Stimulated activated CD4-positive, alpha-beta T cell treated with anti-CD3 and anti-CD28 coated beads, Interleukin-15, amount 100 ng/mL, for 24 hours (primary cell): ENCODE data around the gene KCNN1.

Experiments
- DNase-seq: peaks from one replicate; pipeline ENCODE4 v3.0.0-alpha.2; 2020

The KCNN1 gene

GRCh38 chr19:17947815-17948513, 18.9 kb upstream of the KCNN1 start:
- DNase-seq, result peak; percentile 95

DNA sequence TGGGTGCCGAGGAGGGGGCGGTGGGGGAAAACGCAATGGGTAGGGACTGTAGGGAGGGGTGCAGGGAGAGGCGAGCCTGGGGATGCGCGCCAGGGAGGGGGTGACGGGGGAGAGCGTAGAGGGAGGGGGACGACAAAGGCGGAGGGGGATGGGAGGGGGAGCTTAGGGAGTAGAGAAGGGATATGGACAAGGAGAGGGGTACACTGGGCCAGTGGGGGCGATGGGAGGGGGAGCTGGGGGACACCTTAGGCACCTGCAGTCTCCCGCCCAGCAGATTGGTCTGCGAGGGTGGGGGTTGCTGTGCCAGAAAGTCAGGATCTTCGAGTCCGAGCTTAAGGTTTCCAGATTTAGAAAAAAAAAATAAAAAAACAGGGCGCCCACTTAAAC, 18.4 kb upstream of the KCNN1 start:
- no peak for DNase-seq

DNA sequence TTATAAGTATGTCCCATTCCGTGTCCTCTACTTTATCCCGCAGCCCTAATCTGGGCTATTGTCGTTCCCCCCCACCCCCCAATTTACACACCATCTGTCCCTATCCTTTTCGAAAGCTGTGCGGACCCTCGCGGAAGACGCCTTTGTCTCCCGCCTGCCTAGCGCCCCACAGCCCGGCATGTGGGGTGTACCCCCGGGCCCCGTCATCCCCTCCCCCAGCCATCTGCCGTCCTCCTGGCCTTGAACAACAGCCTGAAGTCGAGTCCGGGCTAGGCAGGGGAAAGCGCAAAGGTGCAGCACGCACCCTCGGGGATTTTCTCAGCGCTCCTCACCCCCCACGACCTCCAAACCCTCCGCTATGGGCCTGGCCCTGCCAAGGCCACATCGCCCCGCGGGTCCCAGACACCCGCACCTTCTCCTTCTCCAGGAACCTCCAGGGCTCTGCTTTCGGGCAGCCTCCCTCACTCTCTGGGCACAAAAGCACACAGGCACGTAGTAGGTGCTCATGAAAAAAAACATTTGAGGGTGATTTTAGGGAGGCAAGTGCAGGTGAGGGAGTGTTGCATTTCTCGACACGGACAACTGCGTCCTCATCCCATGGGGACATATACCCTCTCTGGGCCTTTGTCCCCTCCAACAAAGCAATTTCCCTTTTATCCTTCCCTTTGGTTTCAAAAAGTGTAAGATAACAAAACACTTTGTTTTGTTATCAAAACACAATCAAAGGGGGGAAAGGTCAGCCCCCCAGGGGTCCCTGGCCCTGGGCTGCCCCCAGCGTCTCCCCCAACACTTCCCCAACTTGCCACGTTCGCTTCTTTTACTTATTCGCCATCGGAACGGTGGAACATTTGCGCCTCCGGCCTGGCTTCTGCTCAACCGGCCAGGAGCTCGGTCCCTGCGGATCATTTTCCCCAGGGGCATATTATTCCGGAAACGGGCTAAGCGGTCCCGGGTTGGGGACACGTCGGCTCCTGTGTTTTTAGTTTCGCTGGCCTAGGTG, 17.7 kb upstream of the KCNN1 start:
- DNase-seq, result no peak

GRCh38 chr19:17949956-17950309, 17.0 kb upstream of the KCNN1 start:
- DNase-seq, result no peak

DNA sequence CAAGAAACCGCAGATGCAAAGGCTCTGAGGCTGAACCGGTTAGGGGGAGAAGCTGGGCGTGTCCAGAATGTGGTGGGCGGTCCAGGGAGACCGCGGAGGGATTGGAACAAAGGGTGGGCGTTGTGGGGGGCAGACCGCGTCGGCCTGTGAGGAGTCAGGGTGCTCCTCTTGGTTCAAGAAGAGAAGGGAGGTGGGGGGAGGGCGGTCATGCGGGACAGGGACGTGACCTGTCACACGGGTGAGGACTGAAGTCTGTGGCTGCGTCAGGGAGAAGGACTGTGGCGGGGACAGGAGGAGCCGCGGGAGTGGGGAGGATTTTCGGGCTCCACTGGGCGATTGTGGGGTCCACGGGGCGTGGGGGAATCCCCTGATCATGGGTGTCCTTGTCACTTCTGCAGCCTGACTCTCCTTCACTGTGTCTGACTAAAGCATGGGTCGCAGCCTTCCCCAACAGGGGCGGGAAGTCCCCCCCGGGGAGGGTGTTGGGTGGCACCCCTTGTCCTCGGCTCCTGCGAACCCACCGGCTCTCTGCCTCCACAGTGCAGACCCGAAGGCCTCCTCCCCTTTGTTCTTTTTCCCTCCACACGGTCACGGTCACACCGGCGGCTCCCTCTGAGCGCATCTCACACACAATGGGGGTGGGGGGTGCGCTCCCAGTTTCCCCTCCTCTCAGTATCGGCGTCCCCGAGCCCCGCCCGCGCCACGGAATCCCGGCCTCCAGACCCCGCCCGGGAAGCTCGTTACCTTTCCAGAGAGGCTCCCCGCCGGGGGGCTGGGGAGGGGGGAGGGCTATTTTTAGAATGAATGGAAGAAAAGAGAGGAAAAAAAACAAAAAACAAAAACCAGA, 16.4 kb upstream of the KCNN1 start:
- DNase-seq, result peak; percentile 45

DNA sequence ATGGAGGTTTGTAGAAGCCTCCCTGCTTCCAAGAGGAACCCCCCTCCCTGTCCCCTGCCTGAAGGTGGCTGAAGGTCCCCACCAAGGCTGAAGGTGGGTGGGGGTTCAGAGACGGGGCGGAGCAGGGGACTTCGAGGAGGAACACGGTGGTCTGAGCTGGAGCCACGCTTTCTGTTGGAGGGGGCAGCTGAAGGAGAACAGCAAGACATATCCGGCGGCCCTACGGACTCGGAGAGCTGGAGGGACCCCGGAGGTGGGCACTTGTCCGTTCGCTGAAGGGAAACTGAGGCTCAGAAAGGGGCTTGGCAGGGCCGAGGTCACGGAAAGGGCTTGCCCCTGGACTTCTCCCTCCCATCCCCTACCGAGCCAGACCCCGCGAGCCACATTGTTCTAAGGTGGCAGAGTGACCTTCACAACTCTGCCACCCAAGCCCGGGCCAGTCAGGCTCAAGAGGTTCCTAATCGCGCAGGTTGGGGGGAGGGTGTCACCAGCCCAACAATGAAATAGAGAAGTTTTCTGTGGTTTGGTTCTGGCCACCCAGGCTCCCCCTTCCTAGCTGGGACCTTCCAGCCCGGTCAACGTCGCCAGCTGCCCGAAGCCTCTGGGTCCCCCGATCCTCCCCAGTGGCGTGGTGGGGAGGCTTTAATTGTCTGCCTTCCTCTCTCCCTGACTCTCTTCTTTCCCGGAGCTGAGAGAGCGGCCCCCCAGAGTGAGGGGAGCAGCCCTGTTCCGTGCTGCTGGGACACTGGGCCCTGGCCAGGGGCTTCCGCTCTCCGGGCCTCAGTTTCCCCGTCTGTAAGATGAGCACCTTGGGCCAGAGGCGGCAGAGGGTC, 15.5 kb upstream of the KCNN1 start:
- DNase-seq, result no peak

DNA sequence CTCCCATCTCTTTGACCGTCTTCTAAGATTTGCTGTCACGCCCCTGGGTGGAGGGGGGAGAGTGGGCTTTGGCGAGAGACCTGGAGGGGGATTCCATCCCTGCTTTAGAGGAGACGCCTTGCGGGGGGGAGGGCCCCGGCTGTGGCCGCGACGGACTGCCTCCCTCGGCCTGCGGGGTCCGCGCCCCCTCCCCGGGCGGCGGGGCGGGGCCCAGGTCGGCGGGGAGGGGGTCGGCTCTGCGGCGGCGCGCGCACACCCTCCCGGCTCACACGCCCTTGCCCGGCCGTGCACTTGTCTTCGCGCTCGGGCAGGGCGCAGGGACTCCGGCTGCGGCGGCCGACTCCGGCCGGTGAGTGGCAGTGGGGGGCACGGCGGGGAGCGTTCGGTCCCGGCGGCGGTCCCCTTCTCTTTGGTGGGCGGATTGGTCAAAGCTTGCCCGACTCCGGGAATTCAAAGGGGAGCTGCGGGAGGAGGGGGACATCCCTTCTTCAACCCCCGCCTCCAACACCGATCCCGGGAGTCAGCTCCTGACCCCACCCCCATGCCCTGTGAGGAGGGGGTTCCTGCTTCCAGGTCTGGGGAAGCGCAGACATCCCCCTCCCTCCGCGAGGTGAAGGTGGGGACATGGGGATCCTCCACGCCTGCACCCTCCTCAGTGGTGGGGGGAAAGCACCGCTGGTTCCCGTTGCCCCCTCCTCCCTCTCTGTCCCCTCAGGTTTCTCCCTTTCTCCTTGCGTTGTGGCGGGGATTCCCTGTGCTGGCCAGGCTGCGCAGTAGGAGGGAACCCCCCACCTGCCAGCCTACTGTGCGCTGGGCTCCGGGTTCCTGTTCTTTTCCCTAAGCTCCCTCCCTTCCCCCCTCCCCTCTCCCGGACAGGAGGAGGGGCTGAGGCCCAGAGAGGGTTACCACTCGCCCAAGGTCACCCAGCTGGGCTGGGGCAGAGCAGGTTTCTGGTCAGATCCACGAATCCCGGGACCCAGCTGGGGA, 14.6 kb upstream of the KCNN1 start:
- DNase-seq, result no peak

DNA sequence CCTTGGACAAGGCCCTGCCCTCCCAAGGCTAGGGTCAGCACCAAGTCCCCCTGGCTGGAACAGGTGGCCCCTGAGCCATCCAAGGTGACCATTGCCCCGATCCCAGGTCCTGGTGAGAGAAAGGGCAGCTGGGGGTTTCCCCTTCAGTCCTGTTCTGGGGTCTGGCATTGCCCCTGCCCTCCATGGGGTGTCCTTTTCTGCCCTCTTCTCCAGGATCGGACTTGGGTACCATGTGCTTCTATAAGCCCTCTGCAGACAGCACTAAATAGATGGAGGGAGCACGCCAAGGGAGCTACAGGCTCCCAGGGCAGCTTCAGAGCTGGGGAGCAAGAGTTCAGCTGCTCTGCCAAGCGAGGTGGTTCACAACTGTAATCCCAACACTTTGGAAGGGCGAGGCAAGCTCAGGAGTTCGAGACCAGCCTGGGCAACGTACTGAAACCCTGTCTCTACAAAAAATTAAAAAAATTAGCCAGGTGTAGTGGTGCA, 13.5 kb upstream of the KCNN1 start:
- no peak for DNase-seq

DNA sequence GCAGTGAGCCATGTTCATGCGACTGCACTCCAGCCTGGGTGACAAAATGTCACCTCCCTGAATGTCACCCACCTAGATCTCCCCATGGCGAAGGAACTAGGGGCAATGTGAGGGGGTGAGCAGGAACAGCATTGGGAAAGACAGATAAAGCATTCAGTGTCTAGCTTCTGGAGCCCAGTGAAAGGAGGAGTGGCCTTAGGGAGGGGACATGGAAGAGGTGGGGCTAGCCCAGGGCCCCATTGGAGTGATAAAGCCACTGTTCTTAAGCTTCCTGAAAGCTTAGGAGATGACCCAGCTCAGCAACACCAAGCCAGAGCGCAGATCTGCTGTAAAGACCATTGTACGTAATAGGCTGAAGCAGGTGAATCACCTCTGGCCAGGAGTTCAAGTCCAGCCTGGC, 13.0 kb upstream of the KCNN1 start:
- no peak for DNase-seq

GRCh38 chr19:17954401-17954800, 12.5 kb upstream of the KCNN1 start:
- no peak for DNase-seq

GRCh38 chr19:17957149-17957849, 9.6 kb upstream of the KCNN1 start:
- DNase-seq, result no peak

DNA sequence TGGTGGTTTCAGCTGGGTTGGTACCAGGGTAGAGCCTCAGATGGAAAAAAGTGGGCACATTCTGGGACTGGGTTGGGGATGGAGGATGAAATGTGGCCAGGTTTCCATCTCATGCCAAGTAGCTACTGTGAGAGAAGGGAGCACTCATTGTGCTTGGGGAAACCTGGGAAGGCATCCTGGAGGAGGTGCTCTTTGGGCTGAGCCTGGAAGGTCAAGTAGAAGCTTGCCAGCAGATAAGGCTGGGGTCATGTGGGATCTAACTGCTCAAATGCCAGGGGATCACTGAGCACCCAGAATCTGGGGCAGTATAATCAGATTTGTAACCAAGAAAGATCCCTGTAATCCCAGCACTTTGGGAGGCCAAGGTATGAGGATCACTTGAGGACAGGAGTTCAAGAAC, 9.0 kb upstream of the KCNN1 start:
- no peak for DNase-seq

DNA sequence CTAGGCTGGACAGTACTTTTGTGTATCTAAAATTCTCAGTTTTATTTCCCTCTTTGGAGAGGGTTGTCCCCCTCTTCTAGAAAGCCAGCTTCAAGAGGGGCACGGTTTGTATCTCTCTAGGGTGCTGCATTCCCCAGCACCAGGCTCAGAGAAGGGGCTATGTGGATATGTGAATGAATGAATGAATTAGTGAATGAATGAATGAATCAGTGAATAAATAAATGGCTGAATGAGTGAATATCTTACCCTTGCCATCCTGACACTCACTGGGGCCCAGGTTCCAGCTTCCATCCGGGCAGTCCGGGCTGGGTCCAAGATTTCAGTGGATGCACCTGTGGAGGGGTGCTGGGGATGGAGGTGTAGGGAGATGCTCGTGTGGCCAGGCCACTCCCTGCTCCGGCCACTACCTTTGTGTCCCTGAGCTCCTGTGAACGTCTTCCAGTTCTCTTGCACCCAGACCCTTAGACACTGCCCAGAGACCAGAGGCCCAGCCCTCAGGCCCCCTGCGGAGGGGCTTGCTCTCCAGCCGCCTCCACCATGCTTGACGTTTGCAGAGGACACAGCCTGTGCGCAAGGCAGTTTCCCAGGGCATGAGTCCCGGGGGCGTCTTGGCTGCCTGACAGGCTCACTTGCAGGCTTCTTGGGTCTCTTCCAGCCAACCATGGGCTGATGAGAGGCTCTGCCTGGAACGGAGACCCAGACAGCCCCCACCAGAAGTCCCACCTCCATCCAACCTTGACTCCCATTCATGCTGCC, 2.8 kb upstream of the KCNN1 start:
- no peak for DNase-seq

DNA sequence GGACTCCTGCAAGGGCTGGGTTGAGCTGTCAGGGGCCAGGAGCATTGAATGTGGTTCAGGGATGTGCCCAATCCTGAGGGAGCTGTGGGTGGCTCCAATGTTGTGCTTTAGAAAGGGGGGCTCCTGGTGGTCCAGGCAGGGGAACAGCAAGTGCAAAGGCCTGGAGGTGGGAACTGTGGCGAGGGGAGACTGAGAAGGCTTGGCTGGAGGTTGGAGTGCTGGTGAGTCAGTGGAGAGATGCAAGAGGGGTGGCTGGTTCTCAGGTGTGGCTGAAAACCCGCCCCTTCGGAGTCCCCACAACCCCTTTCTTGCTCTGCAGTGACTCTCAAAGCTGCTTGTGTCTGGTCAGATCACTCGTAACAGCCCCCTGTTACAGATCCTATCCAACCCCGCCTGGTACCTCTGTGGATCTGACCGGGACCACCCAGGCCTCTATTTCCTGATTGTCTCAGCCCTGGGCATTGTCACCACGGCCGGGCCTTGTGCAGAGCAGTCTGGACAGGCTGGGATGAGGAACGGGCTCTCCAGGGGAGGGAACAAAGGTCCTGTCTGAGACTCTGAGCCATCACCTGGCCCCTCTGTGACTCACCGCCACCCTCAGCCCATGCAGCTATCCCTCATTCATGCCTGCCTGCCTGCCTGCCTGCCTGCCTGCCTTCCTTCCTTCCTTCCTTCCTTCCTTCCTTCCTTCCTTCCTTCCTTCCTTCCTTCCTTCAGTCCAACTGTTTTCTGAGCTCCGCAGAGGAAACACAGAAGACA, 1.4 kb upstream of the KCNN1 start:
- no peak for DNase-seq

- DNase-seq, result no peak
Measured at GRCh38 chr19:17966129-17966483, 801 bp upstream of the KCNN1 start.

DNA sequence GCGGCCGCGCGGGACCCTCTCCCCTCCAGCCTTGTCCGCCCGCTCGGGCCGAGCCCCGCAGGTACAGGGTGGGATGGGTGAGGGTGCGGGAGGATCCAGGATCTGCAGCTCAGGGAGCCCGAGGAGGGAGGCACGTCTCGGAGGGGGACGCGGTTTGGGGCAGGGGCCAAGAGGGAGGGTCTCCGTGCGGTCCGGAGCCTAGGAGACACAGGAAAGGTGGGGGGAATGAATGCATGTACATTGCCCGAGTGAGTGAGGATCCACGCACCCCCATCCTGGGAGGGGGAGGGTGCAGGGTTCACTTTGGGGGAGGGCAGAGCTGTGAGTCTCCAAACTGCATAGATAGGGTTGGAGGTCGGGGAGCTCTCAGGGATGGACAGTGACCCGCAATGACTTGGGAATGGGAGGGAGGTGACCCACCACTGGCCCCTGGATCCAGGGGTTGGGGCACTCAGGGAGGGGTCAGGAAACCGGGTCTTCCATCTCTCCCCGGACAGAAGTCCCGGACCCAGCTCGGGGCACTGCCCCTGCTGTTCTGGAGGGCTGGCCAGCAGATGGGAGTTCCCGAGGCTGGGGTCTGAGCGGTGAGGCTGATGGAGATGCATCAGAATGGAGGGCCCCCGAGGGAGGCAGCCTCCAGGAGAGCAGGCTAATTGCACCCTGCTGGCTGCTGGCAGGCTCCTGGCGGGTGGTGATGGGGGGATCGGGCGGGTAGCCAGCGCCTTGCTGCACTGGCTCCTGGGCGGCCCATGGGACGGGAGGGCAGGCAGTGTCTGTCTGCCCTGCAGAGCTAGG, 547 bp downstream of the KCNN1 start:
- DNase-seq, result no peak

DNA sequence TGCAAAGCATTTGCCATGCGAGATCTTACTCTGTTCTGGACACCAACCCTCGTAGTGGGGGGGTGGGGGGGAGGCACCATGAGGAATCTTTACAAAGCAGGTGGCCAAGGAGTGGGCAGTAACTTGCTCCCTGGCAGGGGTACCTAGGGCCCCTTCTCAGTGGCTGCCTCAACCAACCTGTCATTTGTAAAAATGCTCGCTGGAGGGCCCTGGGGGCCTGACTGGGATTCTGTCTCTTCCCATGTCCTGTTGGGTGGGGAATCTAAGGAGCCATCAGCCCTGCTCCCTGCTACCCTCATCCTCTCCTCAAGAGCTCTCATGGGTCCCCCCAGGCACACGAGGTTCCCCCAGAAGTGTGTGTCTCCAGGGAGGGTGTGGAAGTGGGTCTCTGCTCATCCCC, 1.5 kb downstream of the KCNN1 start:
- no peak for DNase-seq
